Activated gamma-delta T cell (primary cell): ENCODE measurements around the gene EIF4E1B.
A peak's percentile ranks its signal among the peaks of the same experiment; 100 is the strongest.

Experiments used
- DNase-seq: peaks from one replicate; lab custom pipeline; 2025; lab: John Stamatoyannopoulos, UW

Gene EIF4E1B

DNA sequence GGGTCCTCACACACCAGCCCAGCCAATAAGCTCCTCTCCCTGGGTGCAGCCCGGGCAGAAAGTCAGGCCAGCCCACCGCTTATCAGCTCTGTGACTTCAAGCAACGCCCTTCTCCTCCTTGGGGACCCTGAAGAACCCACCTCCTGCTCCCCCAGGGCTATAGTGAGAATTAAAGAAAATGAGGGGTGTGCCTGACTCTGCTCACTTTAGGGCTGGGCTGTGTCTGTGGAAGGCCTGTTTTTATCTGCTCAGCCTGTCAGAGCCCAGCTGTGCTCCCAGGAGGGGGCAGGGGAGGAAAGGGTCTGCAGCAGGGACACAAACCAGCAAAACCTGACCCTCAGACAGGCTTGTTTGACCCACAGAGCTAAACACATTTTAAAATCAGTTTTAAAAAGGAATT, 24.4 kb upstream of the EIF4E1B start:
- no peak for DNase-seq

DNA sequence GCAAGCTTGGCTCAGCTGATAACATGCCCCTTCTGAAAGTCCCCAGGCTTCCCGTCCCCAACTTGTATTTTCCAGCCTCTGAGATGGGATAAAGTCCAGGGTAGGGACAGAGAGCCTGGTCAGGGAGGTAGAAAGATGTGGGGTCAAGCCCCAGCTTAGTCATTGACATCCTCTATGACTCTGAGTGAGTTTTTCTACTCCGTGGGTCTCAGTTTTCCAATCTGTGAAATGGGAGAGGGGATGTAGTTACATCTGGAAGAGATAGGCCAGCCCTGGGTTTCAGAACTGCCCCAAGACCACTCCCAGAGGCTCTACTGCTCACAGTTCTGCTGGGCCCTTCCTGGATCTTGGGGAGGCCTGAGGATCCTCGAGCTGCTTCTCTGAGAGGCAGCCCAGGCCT, 23.6 kb upstream of the EIF4E1B start:
- no peak for DNase-seq

DNA sequence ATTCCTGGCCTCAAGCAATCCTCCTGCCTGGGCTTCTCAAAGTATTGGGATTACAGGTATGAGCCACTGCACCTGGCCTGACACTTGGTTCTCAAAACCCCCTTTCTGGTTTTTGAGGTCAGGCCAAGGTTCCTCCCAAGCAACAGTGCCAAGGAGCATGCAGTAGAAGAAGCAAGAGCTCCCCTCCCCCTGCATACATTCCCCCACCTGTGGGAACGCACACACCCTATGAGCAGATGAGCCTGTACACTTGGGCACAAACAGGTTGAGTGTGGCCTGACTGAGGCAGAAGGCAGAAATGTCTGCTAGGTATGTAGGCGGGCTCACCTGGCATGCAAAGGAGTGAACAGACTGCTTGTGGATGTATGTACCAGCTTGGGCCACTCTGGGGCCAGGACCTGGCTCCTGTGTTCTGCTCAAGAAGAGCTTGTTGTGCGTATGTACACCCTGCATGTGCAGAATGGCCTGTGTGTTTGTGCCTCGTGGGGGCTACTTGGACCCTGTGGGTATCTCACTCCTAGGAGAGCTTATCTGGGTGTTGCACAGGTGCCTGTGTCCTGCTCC, 22.3 kb upstream of the EIF4E1B start:
- no peak for DNase-seq

DNA sequence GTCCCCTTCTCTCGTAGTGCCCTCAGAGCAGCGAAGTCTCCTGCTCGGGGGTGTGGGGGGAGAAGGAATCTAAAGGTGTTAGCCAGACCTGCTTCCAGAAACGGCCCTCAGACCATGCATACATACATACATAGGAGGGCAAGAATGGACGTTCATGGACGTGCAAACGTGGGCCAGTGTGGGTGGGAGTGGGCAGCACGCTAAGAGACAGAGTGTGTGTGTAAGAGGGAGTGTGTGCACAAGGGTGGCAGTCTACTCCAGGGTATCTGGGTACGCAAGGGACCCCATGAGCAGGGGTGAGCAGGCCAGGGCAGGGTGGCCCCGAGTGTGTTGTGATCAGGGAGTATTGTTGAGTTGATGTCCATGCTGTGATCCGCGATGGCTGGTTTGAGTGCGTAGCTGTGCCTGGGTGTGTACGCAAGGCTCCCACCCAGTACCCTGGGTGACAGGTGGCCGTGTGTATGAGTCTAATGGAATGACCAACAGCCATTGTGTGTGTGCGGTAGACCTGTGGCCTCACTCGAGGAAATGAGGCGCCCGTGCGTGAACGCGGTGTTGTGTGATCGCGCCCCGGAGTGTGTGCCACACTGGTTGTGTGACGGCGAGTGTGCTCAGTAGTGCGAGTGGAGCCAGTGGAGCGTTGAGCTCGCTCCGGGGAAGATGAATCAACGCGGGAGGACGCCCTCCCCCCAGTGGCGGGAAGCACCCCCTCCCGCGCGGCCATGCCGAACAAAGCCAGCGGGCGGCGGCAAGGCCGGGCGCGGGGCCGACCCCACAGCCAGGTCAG, 21.3 kb upstream of the EIF4E1B start:
- DNase-seq, result no peak

DNA sequence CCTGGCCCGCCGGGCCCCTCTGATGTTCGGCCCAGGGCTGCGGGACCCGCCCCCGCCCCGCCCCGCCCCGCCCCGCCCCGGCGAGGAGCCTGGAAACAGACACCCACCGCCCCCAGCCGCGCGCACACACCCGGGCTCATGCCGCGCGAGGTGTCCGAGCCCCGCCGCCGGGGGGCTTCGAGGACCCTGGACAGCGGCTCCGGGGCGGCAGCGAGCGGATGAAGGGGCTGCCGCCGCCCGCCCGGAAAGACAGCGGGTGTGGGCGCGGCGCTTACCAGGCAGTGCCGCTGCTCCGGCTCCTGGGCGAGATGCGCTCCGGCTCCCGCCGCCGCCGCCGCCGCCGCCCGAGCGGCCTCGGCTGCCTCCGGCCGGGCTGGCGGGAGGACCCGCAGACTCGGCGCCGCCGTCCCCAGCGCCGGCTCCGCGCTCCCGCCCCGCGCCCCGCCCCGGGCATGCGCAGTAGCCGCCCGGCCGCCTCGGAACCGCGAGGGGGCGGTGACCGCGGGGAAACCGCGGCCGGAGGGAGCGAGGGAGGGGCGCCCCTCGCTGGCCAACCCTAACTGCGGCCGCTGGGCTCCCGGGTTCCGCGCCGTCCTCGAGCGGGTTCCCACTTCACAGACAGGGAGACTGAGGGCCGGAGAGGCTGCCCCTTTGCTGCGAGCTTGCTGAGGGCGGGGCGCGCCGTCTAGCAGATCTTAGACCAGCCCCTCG, 20.6 kb upstream of the EIF4E1B start, which contains the start of gene GPRIN1:
TSS of gene GPRIN1 (minus strand) at position 433 of the 711 bp plus-strand sequence. CDS start 10,322 bp downstream, outside the sequence.
- peak; percentile 38 for DNase-seq

DNA sequence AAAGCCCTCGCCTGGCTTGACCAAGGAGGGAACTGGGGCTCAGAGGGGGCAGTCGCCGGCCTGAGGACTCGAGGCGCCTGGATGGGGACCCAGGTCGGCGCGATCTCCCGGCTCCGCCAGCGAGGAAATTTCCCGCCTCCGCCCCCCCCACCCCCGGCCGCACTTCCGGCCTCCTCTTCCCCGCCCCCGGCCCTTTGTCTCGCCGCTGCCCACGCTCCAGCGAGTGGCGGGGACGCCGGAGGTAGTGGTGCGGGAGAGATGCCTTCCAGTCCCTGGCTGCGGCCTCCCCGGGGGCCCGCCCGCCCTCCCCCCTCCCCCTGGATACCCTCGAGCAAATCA, 20.1 kb upstream of the EIF4E1B start:
- DNase-seq, result no peak

DNA sequence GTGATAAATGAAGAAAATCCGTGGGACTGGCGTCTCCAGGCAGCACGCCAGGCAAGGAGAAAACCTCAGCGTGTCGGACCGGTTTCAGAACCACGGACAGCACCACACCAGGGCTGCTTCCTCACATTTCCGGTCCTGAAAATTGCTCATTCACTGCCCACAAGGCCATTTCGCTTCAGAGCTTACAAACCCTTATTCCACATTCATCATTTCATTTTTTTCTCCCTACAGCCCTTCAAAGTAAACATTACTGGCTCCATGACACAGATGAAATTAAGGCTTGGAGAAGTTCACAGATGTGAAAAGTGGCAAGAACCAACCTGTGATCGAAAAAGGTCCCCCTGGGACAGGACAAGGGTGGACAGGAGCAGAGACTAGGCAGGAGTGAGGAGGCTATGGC, 19.0 kb upstream of the EIF4E1B start:
- no peak for DNase-seq

DNA sequence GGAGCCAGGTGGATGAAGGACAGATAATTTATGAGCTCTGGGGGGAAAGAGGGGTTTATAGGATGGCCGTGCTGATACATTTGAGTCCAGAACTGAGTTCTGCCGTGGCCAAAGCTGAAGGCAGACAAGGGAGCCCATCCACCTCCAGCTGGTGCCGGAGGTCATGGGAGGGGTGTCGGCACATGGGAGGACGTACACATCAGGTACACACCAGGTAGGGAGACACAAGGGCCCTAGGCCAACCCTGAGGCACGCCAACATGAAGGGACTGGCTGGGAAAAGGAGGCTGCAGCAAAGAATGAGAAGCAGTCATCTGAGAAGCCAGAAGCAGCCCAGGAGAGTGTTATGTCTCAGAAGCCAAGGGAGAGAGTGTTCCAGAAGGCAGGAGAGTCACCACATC, 18.5 kb upstream of the EIF4E1B start:
- DNase-seq, result no peak

DNA sequence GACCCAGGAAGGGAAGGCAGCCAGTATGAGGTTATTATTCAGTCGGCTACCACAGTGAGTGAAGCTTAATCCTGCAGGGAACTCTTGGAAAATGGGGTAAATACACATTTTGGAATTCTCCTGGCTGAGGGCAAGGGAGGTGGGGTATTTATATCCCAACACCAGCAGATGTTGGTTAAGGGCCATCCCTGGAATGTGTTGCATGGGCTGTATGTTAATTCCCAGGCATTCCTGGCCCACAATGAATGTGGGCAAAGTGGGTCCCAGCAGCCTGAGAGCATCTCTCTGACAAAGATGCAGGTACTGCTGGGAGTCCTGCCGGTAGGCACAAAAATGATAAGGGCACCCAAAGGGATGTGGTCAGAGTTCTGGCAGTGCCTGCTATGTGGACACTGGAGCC, 17.6 kb upstream of the EIF4E1B start:
- no peak for DNase-seq

DNA sequence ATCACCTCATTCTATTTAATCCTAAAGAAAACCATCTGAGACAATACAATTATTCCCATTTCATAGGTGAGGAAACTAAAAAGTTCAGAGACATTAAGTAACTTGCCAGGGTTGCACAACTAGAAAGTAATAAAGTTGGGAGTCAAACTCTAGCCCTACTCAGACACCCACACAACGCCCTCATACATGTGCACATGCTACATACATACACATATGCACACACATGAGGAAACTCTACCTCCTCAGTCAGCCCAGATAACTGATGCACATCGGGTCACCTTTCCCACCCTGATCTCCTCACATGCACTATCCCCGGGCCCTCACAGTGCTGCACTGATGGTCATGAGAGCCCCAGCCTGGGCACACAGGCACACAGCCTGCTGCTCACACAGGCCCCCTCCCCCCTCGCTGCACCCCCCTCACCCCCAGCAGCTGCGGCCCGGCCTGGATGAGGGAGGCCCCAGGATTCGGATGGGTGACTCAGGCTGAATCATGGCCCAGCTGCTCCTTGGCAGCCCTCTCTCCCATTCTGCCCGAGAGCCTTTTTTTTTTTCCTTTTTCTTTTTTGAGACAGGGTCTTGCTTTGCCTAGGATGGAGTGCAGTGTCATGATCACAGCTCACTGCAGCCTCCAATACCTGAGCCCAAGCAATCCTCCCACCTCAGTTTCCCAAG, 15.5 kb upstream of the EIF4E1B start:
- DNase-seq, result no peak

DNA sequence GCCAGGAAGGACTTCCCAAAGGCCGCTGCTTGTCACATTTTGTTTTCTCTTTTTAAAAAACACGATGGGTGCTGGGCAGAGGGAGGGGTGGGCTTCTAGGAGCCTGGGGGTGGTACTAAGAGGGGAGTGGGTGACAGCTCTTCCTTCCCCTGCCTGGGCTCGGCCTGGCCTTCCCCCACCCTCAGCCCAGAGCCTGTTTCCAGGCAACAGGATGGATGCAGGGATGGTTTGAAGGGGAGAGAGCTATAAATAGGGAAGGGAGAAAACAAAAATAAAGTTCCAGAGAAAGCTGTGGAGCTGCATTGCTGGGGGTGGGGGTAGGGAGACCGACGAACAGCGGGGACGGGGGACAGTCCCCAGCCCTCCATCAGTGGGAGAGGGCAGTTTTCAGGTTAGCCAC, 14.0 kb upstream of the EIF4E1B start:
- DNase-seq, result no peak

DNA sequence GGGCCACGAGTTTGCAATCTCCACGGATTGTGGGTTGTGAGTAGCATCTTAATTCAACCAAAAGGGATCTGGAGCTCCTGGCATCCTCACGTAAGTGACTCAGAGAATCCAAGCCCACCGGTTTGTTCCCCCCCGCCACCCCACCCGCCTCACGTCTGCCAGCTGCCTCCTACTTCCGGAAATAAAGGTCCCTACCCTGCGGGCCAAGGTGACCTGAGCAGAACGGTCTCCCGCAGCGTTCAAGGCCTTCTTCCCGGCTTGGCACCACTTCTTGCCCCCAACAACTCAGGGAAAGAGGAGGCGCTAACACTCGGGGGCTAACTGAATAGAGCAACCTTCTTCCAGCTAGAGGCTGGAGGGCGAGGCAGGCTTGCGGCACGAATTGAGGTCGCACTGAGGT, 11.7 kb upstream of the EIF4E1B start:
- no peak for DNase-seq

DNA sequence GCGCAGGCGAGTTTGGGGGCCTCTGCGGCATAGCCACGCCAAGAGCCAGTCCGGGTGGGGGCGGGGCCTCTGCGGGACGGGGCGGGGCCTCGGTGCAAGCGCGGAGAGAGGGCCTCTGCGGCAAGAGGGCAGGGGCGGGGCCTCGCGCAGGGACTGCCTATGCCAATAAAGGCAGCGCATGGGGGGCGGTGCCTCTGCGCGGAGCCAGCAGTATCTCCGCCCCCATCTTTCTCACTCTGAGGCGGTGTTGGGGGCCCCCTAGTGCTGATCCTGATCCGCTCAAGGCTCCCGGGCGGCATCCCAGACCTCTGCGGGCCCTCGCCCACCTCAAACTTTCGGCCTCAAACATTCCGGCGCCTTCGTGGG, 11.3 kb upstream of the EIF4E1B start:
- DNase-seq, result peak; percentile 63

DNA sequence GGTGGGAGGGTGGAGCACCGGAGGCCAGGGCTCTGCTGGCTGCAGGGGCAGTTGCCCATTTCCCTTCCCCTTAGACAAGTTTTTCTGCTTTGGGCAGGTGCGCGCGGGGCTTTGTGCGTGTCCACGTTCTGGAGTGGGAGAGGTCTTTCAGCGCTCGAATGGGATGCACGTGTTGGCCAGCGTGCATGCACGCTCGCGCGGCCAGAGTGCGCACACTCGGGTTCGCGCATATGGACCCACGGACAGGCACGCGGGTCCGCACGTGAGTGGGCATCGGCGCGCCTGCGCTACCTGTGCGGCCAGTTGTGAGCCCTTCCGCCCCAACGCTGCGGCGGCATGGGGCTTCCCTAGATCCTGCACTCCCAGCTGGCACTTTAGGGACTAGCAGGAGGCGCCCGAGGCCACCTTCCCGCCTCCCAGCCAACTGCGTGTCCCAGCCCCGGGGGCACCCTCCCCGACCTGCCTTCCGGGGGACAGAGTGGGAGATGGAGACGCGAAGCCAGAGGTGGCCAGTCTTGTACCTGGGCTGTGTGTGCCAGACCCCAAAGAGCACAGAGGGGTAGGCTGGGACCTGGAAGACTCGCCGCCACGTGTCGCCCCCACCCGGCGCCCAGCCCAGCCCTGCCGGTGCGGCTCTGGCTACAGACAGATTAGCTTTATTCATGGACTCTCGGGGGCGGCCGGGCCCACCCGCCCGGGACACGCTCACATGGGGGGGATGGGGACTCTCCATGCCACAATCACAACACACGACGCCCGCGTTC, 10.7 kb upstream of the EIF4E1B start:
- DNase-seq, result no peak

DNA sequence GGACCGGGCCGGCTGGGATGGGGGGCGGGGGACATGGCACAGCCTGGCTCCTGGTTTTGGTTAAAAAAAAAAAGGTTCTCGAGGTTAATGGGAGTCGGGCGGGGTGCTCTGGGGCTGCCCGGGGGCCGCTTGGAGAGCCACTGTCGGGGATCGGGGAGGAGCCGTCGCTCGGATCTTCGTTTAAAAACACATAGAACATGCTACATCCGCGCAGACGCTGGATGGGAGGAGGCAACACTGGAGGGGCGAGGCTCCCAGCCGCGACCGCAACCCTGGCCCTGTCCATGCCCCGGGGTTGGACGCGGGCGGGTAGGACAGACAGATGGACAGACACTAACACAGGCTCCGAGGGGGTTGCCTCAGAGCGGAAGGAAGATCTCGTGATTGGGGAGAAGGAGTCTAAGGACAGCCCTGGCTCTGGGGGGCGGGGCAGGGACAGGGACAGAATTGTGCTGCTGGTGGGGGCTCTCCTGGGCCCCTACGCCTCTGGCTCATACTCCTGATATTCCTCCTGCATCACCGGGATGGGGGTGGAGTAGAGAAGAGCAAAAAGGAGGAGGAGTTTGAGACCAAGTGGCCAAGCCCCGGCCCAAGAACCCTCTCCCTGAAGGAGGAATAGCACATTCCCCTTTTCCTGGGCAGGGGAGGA, 10.0 kb upstream of the EIF4E1B start:
- no peak for DNase-seq

DNA sequence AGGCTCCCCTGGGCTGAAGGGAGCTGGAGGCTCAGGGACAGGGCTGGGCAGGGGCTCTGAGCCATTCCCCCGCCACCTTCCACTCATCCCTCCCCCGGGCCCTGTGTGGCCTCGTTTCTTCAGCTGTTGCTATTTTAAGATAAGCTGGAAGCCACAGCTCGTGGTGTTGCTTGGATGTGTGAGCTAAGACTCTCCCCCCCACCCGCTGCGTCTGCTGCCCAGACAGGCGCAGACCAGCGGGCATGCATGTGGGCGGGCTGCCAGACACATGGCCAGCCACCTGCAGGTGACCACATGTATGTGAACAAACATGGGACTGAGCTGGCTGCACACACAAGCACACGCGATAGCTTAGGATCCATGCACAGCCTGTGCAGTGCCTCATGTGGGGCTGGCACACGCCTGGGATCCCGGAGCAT, 8.8 kb upstream of the EIF4E1B start:
- DNase-seq, result no peak

DNA sequence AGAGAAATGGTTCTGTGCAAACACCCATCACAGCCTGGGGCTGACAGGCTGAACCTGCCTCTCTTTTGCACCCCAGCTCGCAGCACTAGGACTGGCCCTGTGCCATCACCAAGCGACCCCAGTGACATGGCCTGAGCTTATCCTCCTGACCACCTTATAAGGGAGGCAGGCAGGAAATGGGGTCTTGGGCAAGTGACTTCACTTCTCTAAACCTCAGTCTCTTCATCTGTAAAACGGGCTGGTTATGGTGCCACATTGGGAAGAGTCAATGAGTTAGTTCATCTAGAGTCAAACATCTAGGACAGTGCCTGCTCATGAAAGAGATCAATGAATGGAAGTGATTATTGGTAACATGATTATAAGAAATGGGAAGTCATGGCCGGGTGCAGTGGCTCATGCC, 6.3 kb upstream of the EIF4E1B start:
- DNase-seq, result no peak

DNA sequence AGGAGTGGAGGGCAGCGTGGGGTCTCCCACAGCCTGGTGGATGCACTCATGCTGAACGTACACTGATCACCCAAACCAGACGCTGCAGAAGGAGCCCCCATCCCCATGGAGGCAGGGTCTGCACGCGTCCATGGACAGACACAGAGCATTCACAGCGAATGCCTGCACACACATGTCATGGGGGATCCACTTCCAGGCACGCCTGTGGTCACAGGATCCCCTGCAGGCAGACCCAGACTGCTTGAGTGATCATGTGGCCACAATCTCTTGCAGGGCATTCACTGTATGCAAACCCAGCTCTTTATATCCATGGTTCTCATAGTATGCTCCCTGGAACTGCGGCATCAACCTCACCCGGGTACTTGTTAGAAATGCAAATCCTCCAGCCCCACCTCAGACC, 5.5 kb upstream of the EIF4E1B start:
- DNase-seq, result no peak

DNA sequence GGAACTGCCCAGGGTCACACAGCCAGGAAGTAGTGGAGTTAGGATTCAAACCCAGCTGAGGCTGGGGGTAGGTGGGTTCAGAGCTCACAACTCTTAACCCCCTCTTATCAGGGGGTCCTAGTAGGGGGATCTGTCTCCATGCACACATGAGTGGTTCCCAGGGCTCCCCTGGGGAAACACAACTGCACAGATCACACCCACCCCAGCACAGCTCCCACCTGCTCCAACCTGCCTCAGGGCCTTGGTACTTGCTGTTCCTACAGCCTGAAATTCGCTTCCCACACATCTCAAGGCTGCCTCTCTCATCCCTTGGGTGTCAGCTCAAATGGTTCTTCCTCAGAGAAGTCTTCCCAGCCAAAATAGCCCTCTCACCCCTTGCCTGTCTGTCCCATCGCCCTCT, 5.0 kb upstream of the EIF4E1B start:
- DNase-seq, result no peak

DNA sequence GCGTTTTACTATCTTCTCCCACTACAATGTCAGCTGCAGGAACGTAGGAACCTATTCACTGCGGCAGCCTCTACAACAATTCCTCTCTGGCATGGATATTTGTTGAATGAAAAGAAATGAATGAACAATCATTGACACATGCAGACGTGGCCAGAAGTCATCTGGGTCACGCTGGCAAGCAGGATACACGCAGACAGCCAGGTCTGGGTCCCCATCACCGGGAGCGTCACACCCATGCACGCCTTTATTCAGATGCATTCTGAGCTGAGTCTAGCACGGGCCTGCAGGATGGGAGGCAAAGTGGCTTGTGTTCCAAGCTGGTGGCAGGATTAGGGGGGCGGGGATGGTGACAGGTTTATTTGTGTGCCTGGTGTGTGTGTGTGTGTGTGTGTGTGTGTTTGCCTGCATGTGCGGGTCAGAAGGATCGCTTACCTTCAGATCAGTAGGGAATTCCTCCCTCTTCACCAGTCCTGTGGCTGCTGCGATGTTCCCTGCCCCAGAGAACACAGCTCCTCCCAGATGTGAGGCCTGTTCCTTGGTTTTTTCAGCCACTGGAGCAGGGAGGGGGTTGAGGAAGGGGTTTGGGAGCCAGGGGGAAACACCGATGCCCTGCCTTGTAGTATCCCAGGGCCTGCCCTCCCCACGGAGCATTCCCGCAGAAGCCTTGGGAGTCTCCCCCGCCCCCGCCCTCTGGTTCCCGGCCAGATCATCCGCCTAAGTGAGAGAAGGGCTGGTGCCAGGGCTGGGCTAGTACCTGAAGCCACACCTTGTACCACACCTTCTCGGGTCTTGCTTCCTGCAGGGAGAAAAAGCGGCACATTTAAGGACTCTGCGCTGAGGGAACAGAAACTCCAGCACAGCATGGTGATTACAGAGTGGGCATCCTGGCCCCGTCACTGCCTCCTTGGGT, 4.3 kb upstream of the EIF4E1B start:
- no peak for DNase-seq

DNA sequence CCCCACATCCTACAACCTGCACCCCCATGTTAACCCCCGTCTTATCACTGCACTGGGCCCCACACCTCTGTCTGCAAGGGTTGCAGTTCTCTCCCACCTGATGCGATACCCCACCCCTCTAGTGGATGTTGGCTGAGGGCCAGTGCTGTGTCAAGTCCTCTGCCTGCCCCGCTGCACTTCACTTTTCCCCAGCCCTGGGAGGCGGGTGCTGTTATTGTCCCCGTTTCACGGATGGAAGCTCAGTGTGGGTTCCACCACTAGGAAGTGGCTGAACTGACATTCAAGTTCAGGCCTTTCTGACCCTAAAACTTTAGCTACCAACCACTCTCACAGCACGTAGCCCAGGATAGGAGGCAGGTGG, 3.6 kb upstream of the EIF4E1B start:
- DNase-seq, result no peak
